NB4 (cell line): ENCODE data around the gene KRTAP5-2.
"Not testable (repeated sequence)": the region's sequence is repeated elsewhere in the genome, so short reads cannot be mapped to it uniquely, and the experiment has no call there.

Experiments
- DNase-seq: peaks from one replicate; pipeline ENCODE4 v3.0.0; 2010; ENCODE audit warnings: low read depth
- H3K4me3 ChIP-seq: one replicate; pipeline ENCODE4 v1.5.1; 2011; ENCODE audit warnings: mild to moderate bottlenecking, low read depth, low read length, moderate library complexity
- CTCF ChIP-seq: IDR thresholded peaks from one replicate; pipeline ENCODE4 v1.5.1; 2012; ENCODE audit warnings: low read depth, low read length
- MAX ChIP-seq: IDR thresholded peaks from 2 replicates; pipeline ENCODE4 v1.6.1; 2011; ENCODE audit warnings: low read depth, low read length
- MYC ChIP-seq: IDR thresholded peaks from 2 replicates; pipeline ENCODE4 v1.6.1; 2011; ENCODE audit warnings: low read depth, low read length
- POLR2A ChIP-seq: IDR thresholded peaks from 2 replicates; pipeline ENCODE4 v1.6.1; 2011; ENCODE audit warnings: mild to moderate bottlenecking; ENCODE audit not compliant: insufficient read length; ENCODE audit errors: extremely low read depth

Gene KRTAP5-2

GRCh38 chr11:1597331-1597993 is 632 bp downstream of the KRTAP5-2 start:
- no peak for TF ChIP-seq POLR2A
- no peak for TF ChIP-seq CTCF
- TF ChIP-seq MAX: no peak
- TF ChIP-seq MYC: no peak
- no peak for DNase-seq
- H3K4me3 ChIP-seq: no peak overlapping the region

GRCh38 chr11:1596576-1597121 is 1.4 kb downstream of the KRTAP5-2 start:
- H3K4me3 ChIP-seq, DNase-seq: not testable (repeated sequence)

- H3K4me3 ChIP-seq: not testable (repeated sequence)
- TF ChIP-seq CTCF: peak; percentile 20
- DNase-seq: peak; percentile 29
These were observed 2.0 kb downstream of the KRTAP5-2 start for GRCh38 chr11:1595994-1596575.

- TF ChIP-seq MAX (no peak), MYC (no peak), POLR2A (no peak), CTCF (no peak)
- DNase-seq: no peak
- no peak overlapping the region for H3K4me3 ChIP-seq
These were observed 5.5 kb downstream of the KRTAP5-2 start for GRCh38 chr11:1592628-1593027.

GRCh38 chr11:1589996-1590395 is 8.1 kb downstream of the KRTAP5-2 start:
- TF ChIP-seq POLR2A (no peak), MAX (no peak), MYC (no peak), CTCF (no peak)
- no peak for DNase-seq
- H3K4me3 ChIP-seq: no peak overlapping the region

- not testable (repeated sequence) for DNase-seq
These were observed 8.7 kb downstream of the KRTAP5-2 start for GRCh38 chr11:1589191-1589963.

GRCh38 chr11:1586699-1587098 is 11.4 kb downstream of the KRTAP5-2 start:
- DNase-seq: no peak
- H3K4me3 ChIP-seq: no peak overlapping the region
- TF ChIP-seq MYC: no peak
- TF ChIP-seq CTCF: no peak
- no peak for TF ChIP-seq MAX
- TF ChIP-seq POLR2A: no peak

More at GRCh38 chr11:1589191-1589963, 8.7 kb downstream of the KRTAP5-2 start:
- not testable (repeated sequence) for H3K4me3 ChIP-seq

- DNase-seq, H3K4me3 ChIP-seq: not testable (repeated sequence)
These were observed 13.3 kb downstream of the KRTAP5-2 start, which contains the start of gene KRTAP5-1 for GRCh38 chr11:1584661-1585370. KRTAP5-1 (minus strand) TSS chr11:1585283; CDS start chr11:1585249, 34 bp downstream.

- not testable (repeated sequence) for H3K4me3 ChIP-seq, DNase-seq
These were observed 15.2 kb downstream of the KRTAP5-2 start for GRCh38 chr11:1582909-1583308.
